Upper lobe of right lung (tissue), 1 donor: ENCODE measurements around the gene KRTAP12-1. TPM values are rescaled to one million over a fixed set of nuclear protein-coding genes. Genes with fewer than 3 reads are reported as not detected.

Experiments
- ATAC-seq: fragments of 200-7000 bp; cut with Tn5 transposase; one replicate; pipeline ENCODE4 v1.9.1; 2020; ENCODE audit warnings: mild to moderate bottlenecking, moderate library complexity
- DNase-seq: peaks from one replicate; pipeline ENCODE4 v3.0.0-alpha.2; 2020
- H3K27ac ChIP-seq: fragments of 200-600 bp; one replicate; pipeline ENCODE4 v1.8.0; 2022
- H3K27me3 ChIP-seq: fragments of 200-600 bp; one replicate; pipeline ENCODE4 v1.8.0; 2022; ENCODE audit warnings: mild to moderate bottlenecking
- H3K36me3 ChIP-seq: fragments of 200-600 bp; one replicate; pipeline ENCODE4 v1.8.0; 2022
- H3K4me1 ChIP-seq: fragments of 200-600 bp; one replicate; pipeline ENCODE4 v1.8.0; 2022
- H3K4me3 ChIP-seq: fragments of 200-600 bp; one replicate; pipeline ENCODE4 v1.8.0; 2022; ENCODE audit warnings: mild to moderate bottlenecking
- H3K9me3 ChIP-seq: fragments of 200-600 bp; one replicate; pipeline ENCODE4 v1.8.0; 2022
- CTCF ChIP-seq: fragments of 200-600 bp; IDR thresholded peaks from one replicate; pipeline ENCODE4 v1.8.0; 2022; ENCODE audit warnings: antibody characterized with exemption
- intact Hi-C: fragments of 100-400 bp; cut with DNase I; formaldehyde crosslinking; loops from one replicate; pipeline ENCODE4 v1.11.0; 2022
- total RNA-seq: library from RNA; stranded (reverse); fragmentation: NEBNext Ultra II Directional; extraction: Animal tissue kit (Norgen Biotek cat#: 25700); gene quantifications from one replicate; pipeline ENCODE4 v1.2.1, GENCODE V29; 2021
- donor health status: DM: no; HTN: yes; CAD: no; lungs with severe emphysema.

KRTAP12-1 gene
- total RNA-seq, 1 donor from 2014 or later: not detected

DNA sequence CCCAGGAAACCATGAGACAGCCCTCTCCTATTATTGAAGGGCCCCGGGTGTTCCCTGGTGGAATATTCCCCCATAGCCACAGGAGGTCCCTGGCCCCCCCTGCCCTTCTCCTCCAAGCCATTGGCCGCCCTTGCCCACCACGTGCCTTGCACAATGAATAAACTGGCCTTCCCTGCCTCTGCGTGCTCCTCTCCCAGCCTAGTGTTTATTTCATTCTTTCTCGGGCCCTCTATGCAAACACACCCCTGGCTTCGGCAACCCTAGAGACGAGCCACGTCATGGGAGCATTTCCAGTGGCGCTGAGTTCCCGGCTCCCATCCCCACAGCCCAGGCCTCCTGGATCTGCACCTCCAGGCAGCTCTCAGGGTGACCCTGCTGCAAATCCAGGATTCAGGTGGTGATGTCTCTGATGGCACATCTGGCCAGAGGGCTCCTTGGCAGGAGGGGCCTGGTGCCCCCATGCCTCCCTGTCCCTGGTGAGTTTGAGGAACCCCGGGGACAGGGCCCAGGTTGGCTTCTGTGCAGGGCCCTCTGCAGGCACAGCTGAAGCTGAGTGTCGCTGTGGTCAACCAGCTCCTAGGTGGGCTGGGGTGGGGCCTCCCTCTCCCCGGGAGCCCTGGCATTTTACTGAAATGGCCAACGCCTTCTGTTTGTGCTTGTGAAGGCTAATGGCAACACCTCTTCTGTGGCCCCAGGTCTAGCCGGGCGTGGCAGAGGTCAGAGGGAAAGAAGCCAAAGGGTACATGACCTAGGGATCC, 21.2 kb upstream of the KRTAP12-1 start:
- peaks cover 70% of the 10 kb centered on the region for H3K27me3 ChIP-seq

DNA sequence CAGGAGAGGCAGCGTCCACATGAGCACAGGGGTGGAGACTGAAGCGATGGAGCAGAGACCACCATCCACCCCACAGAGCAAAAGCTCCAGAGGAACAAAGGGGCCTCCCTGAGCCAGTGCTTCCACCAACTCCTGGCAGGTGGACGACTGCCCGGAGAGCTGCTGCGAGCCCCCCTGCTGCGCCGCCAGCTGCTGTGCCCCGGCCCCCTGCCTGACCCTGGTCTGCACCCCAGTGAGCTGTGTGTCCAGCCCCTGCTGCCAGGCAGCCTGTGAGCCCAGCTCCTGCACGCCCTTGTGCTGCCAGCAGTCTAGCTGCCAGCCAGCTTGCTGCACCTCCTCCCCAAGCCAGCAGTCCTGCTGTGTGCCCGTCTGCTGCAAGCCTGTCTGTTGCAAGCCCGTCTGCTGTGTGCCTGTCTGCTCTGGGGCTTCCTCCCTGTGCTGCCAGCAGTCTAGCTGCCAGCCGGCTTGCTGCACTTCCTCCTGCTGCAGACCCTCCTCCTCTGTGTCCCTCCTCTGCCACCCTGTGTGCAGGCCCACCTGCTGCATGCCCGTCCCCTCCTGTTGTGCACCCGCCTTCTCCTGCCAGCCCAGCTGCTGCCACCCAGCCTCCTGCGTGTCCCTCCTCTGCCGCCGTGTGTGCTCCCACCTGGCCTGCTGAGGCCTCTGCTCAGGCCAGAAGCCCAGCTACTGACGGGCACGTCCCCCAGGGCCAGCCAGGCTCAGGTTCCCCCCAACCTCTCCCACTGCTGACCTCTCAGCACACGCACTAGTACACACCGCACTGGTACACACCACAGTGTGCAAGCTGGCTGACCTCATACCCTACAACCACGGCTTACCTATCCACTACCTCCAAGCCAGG, 20.4 kb upstream of the KRTAP12-1 start:
- Histone ChIP-seq H3K27ac (no peak overlapping the region), H3K4me1 (no peaks in the 10 kb centered on the region), H3K9me3 (no peaks in the 10 kb centered on the region), H3K4me3 (no peak overlapping the region), H3K36me3 (no peaks in the 10 kb centered on the region), H3K27me3 (peaks cover 72% of the 10 kb centered on the region)
- DNase-seq (no peak), ATAC-seq (peak; percentile 5)
- no peak for TF ChIP-seq CTCF
- intact Hi-C loops: no loop called here

More for the DNA sequence above, 21.2 kb upstream of the KRTAP12-1 start:
- no peaks in the 10 kb centered on the region for H3K9me3 ChIP-seq
- intact Hi-C loops: no loop called here
- no peak for ATAC-seq
- no peaks in the 10 kb centered on the region for H3K36me3 ChIP-seq
- H3K4me3 ChIP-seq: no peak overlapping the region
- no peak overlapping the region for H3K27ac ChIP-seq
- DNase-seq: no peak
- TF ChIP-seq CTCF: no peak
- H3K4me1 ChIP-seq: no peaks in the 10 kb centered on the region

GRCh38 chr21:44701541-44701940, 19.6 kb upstream of the KRTAP12-1 start:
- H3K9me3 ChIP-seq: no peaks in the 10 kb centered on the region
- no peaks in the 10 kb centered on the region for H3K36me3 ChIP-seq
- DNase-seq (no peak), ATAC-seq (no peak)
- no peaks in the 10 kb centered on the region for H3K4me1 ChIP-seq
- no peak overlapping the region for H3K4me3 ChIP-seq
- no peak overlapping the region for H3K27ac ChIP-seq
- intact Hi-C loops: no loop called here
- H3K27me3 ChIP-seq: peaks cover 64% of the 10 kb centered on the region
- TF ChIP-seq CTCF: no peak

- no peak overlapping the region for H3K4me3 ChIP-seq
- H3K27me3 ChIP-seq: peaks cover 58% of the 10 kb centered on the region
- no peak for ATAC-seq
- no peak for DNase-seq
- H3K27ac ChIP-seq: no peak overlapping the region
- intact Hi-C loops: no loop called here
- TF ChIP-seq CTCF: no peak
- H3K4me1 ChIP-seq: no peaks in the 10 kb centered on the region
- H3K36me3 ChIP-seq: no peaks in the 10 kb centered on the region
- no peaks in the 10 kb centered on the region for H3K9me3 ChIP-seq
Observed at GRCh38 chr21:44701023-44701400, 19.0 kb upstream of the KRTAP12-1 start.

DNA sequence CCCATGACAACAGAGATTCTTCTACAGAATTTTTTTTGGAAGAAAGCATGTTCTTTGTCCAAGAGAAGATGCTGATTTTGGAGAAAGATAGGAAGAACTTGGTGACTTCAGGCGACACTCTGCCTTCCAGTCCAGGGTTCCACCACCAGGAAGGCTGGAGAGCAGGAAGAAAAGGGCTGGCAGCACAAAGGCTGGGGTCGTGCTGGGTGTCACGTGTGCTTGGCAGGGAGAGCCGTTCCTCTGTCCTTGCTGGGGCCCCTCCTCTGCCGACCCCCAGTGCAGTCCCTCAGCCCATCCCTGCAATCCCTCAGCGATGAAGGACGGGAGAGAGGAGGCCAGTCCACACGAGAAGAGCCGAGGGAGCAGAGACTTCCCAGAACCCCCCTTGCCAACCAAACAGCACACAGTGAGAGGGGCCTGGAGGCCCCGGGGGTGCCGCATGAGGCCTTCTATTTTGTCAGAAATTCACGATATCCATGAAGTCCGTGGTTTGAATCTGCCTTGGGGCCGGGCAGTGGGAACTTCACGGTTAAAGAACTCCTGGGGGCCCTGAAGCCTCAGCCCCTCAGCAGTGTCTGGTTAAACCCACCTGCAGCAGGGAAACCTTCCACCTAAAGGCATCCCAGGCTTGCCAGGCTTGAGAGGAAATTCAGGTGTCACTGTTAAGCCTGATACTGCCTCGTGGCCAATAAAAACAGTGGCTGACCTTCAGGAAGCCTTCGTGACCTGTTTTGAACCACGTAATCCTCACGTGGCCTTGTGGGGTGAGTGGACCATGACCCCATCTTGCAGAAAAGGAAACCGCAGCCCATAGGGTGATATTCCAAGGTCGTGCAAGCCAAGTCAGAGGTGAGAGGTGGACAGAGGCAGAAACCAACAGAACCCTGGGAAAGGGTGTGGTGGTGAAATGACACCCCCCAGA, 18.4 kb upstream of the KRTAP12-1 start:
- TF ChIP-seq CTCF: no peak
- ATAC-seq (no peak), DNase-seq (no peak)
- peaks cover 57% of the 10 kb centered on the region for H3K27me3 ChIP-seq
- no peaks in the 10 kb centered on the region for H3K4me1 ChIP-seq
- H3K9me3 ChIP-seq: no peaks in the 10 kb centered on the region
- no peaks in the 10 kb centered on the region for H3K36me3 ChIP-seq
- H3K4me3 ChIP-seq: no peak overlapping the region
- intact Hi-C loops: no loop called here
- no peak overlapping the region for H3K27ac ChIP-seq
